ENCODE data around the gene OLFML3.

The OLFML3 gene

DNA sequence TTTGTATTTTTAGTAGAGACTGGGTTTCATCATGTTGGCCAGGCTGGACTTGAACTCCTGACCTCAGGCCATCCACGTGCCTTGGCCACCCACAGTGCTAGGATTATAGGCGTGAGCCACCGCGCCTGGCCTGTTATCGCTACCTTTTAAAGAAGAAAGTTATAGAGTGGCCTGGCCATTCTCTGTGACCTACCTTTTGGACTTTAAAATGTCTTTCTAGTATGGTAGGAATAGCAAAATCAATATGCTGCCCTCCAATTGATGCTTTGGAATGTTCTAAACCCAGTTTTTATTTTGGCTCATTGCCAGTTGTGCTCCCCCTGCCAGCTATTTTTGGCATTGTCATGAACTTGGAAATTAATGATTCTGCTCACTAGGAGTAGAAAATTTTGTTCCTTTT is 30.3 kb upstream of the OLFML3 start:
- no peak for DNase-seq (ENCODE audit: low read depth in 2 of 2)

DNA sequence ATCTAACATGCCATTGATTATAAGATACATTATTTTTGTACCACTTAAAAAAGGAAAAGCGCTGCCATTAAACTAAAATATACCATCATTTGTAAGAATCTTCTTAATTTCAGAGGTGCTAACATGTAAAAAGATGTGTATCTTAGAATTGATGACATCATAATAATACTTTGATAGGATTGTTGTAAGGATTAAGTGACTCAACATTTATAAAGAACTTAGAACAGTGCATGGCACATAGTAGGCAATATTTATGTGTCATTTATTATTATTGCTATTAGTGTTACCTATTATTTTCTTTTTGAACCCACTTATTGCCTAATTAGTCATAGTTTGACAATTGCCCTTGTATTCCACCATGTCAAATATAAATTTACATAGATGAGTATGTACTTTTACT is 28.4 kb upstream of the OLFML3 start:
- DNase-seq (ENCODE audit: low read depth in 2 of 2), result no peak

DNA sequence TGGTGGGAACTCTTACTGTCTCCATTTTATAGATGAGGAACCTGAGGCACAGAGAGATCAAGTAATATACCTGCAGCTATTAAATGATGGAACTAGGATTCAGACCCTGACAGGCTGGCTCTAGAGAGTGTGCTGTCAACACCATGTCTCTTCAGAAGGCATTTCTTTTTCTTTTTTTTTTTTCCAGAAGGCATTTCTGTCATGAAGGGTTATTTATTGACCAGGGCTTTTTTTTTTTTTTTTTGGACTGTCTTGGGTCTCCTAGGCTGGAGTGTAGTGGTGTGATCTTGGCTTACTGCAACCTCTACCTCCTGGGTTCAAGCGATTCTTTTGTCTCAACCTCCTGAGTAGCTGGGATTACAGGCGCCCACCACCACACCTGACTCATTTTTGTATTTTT is 27.6 kb upstream of the OLFML3 start:
- DNase-seq (ENCODE audit: low read depth in 2 of 2), result no peak

DNA sequence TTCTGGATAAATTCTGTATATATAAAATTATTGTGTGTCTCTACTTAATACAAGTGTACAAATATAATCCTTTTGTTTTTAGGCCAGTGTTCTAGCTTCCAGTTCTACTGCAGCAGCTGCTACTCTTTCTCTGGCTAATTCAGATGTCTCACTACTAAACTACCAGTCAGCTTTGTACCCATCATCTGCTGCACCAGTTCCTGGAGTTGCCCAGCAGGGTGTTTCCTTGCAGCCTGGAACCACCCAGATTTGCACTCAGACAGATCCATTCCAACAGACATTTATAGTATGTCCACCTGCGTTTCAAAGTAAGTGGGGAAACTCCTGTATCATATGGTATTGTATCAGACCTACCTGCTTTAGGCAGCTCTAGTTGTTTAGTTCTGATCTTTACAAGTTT is 21.3 kb upstream of the OLFML3 start:
- no peak for DNase-seq (ENCODE audit: low read depth in 2 of 2)

DNA sequence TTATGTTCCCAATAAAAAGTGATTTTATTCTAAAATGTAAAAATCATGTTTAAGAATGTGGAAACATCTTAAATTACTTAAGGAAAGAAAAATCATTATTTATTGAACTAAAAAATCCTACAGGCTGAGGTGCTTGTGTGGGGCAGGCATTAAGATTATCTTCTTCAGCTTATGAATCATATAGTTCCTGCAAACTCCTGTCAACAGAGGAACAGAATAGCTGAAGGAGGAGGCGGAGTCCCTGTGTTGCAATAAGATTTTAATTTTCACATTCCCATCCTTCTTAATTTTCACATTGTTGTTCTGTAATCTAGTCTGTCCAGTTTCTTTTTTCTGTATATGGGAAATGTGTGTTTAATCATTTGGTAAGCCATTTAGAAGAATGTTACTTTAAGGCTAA is 20.6 kb upstream of the OLFML3 start:
- no peak for DNase-seq (ENCODE audit: low read depth in 2 of 2)

DNA sequence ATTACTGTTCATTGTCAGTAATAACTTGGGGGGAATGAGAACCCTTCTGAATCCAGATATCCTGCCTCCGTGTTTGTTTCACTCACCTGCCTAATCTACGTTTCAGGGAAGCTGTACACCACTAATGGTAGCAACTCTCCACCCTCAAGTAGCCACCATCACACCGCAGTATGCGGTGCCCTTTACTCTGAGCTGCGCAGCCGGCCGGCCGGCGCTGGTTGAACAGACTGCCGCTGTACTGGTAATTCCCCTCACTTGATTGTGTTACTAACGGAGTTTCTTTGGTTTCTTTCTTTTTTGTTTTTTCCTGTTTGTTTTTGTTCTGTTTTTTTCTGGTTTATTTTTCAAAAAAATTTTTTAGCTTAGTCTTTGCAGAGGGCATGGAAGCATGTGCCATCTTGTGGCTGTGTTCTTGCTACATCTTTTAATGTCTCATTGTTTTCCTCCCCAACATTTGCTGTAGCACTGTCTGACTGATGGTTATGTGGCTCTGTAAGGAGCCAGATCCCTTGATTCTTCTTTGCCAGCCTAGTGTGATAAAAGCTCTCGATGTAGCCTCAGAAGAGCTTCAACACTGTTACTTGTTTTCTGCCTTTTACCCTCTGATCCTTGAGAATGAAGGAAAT is 15.9 kb upstream of the OLFML3 start:
- no peak for DNase-seq (ENCODE audit: low read depth in 2 of 2)

DNA sequence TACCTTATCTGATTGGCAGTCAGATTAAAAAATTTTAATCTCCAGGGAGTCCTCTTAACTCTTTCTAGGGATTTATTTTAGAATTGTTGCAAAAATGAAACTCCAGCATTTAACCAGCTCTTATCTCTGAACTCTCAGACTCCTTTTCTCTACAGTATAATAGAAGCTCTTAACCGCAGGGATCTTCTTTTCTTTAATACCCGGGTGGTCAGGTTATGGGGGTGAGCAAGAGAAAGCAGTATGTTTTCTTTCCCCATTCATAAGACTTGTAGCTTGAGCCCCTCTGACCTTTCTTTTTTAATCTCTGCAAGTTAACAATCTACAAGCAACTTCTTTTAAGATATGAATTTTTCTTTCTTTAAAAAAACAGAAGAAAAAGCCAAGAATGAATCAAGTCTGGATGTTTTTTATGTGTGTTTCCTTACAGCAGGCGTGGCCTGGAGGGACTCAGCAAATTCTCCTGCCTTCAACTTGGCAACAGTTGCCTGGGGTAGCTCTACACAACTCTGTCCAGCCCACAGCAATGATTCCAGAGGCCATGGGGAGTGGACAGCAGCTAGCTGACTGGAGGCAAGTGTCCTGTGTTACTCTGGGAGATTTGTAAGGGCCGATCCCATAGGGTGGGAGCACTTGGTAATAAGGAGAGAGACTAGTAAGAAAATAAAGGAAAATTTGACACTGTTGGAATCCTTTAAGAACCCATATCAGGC is 13.4 kb upstream of the OLFML3 start:
- no peak for DNase-seq (ENCODE audit: low read depth in 2 of 2)

DNA sequence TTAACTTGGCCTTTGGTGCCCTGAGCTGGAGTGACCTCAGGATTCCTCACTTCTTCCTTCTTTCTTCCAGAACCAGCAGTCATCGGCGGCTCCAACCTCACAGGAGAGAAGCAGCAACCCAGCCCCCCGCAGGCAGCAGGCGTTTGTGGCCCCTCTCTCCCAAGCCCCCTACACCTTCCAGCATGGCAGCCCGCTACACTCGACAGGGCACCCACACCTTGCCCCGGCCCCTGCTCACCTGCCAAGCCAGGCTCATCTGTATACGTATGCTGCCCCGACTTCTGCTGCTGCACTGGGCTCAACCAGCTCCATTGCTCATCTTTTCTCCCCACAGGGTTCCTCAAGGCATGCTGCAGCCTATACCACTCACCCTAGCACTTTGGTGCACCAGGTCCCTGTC is 6.3 kb upstream of the OLFML3 start:
- DNase-seq (ENCODE audit: low read depth in 2 of 2), result no peak

DNA sequence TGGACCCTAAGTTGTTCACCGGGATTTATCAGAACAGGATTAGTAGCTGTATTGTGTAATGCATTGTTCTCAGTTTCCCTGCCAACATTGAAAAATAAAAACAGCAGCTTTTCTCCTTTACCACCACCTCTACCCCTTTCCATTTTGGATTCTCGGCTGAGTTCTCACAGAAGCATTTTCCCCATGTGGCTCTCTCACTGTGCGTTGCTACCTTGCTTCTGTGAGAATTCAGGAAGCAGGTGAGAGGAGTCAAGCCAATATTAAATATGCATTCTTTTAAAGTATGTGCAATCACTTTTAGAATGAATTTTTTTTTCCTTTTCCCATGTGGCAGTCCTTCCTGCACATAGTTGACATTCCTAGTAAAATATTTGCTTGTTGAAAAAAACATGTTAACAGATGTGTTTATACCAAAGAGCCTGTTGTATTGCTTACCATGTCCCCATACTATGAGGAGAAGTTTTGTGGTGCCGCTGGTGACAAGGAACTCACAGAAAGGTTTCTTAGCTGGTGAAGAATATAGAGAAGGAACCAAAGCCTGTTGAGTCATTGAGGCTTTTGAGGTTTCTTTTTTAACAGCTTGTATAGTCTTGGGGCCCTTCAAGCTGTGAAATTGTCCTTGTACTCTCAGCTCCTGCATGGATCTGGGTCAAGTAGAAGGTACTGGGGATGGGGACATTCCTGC is 3.9 kb upstream of the OLFML3 start:
- DNase-seq (ENCODE audit: low read depth in 2 of 2), result no peak

DNA sequence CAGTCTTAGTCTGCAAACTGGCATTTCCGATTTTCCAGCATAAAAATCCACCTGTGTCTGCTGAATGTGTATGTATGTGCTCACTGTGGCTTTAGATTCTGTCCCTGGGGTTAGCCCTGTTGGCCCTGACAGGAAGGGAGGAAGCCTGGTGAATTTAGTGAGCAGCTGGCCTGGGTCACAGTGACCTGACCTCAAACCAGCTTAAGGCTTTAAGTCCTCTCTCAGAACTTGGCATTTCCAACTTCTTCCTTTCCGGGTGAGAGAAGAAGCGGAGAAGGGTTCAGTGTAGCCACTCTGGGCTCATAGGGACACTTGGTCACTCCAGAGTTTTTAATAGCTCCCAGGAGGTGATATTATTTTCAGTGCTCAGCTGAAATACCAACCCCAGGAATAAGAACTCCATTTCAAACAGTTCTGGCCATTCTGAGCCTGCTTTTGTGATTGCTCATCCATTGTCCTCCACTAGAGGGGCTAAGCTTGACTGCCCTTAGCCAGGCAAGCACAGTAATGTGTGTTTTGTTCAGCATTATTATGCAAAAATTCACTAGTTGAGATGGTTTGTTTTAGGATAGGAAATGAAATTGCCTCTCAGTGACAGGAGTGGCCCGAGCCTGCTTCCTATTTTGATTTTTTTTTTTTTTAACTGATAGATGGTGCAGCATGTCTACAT is 2.5 kb upstream of the OLFML3 start:
- no peak for DNase-seq (ENCODE audit: low read depth in 2 of 2)

DNA sequence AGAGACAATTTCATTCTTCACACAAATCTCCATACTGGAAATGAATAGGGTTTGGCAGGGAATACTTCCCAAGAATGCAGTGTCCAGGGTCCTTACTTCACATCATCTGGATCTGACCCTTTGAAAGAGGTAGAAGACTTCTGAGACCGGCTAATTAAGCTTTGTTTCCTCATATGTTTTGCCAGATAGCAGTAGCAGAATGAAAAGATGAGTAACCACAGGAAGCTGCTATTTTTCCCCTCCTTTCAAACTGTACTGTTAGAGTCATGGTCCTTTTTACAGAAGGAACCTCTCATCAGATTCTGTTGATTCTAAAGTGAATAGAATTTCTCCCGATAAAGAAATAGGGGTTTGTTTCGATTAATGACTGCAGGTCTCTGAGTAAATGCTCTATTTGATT is 1.4 kb upstream of the OLFML3 start:
- no peak for DNase-seq (ENCODE audit: low read depth in 2 of 2)

DNA sequence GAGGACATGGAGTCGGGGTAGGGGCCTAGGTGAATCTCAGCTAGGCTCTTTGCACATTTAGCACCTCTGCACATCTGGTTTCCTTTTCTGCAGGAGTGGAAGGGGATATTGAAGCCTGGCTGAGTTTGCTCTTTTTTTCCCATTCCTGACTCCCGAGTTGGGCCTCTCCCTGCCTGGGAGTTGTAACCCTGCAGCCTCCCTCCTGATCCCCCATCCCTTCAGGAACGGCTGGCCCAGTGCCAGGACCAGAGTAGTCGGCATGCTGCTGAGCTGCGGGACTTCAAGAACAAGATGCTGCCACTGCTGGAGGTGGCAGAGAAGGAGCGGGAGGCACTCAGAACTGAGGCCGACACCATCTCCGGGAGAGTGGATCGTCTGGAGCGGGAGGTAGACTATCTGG is 836 bp downstream of the OLFML3 start:
- DNase-seq (ENCODE audit: low read depth in 2 of 2), result no peak

DNA sequence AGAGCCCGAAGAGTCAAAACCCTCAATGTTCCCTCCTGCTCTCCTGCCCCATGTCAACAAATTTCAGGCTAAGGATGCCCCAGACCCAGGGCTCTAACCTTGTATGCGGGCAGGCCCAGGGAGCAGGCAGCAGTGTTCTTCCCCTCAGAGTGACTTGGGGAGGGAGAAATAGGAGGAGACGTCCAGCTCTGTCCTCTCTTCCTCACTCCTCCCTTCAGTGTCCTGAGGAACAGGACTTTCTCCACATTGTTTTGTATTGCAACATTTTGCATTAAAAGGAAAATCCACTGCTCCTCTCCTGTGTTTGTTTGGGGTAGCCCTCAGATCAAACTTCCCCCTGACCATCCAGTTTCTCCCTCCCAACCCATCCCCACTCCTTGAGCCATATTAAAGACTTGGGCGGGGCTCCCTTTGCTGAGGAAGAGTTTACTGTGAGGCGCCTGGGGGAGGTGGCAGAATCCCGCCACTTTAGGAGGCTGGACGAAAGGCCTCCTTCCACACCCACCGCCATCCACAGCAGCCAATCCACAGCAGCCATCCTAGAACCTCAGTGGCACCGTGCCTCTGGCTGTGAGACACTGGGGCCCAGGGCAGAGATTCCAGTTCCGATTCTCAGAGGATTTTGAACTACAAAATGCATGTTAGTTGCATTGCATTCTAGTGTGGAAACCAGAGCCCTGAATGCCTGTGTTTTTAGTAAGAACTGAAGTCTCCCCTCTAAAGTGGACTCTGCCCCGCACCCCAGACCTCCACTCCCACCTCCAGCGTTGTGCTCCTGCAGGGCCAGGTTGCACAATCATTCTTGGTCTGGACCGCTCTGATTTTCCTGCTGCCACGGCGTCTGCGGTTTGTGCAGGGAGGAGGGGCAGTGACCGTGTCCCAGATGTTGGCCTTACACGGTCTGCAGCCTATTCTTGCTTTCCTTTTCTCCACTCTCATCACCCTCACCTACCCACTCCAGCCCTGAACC is 3.0 kb downstream of the OLFML3 start:
- DNase-seq (ENCODE audit: low read depth in 2 of 2), result no peak

DNA sequence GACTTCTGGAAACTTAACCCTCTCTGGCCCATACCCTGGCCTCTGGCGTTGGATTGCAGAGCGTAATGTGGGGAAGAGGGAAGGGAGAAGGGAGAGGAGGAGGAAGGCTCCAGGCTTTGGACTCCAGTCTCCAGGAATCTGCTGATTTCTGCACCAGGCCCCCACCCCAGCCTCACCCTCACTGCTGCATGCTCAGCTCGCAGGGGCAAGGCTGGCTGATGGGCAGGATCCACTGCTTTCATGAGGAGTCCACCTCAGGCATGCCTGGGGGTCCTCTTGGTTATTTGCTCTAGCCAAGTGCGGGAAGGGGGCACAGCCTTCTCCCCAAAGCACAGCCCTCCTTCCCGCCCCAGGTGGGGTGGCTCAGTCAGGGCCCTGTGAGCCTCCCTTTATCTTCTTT is 3.7 kb downstream of the OLFML3 start:
- DNase-seq (ENCODE audit: low read depth in 2 of 2), result no peak

DNA sequence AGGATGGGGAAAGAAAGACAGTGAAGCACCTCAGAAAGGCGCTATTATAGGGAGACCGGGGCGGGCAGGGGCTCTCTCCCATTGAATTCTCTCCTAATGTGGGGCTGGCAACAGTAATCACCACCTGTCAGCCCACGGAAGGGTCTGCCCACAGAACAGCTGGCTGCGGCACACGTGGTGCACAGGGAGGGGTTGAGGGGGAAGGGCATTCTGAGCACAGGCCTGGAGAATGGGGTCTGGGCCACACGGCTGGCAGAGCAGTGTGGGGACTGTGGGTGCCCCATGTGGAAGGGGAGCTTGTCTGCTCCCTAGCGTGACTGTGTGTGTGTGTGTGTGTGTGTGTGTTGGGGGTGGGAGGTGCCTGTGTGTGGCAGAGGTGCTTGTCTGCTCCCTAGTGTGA is 4.1 kb downstream of the OLFML3 start:
- DNase-seq (ENCODE audit: low read depth in 2 of 2), result no peak

DNA sequence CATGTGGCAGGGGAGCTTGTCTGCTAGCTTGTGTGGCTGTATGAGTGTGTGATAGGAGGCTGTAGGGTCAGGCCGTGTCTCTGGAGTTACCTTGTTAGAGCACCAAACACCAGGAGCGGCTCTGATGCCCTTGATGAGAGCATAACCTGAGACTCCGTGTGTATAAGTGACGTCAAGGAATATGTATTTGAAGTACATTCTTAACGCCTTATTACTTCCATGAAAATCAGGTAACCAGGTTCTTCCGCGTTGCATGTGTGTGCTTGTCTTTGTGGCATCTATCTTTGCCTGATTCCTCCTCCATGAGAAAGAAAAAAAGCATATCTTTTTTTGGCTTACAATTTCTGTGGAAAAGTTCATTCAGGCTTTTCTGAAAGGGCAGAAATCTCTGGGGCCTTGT is 4.6 kb downstream of the OLFML3 start:
- DNase-seq (ENCODE audit: low read depth in 2 of 2), result no peak

DNA sequence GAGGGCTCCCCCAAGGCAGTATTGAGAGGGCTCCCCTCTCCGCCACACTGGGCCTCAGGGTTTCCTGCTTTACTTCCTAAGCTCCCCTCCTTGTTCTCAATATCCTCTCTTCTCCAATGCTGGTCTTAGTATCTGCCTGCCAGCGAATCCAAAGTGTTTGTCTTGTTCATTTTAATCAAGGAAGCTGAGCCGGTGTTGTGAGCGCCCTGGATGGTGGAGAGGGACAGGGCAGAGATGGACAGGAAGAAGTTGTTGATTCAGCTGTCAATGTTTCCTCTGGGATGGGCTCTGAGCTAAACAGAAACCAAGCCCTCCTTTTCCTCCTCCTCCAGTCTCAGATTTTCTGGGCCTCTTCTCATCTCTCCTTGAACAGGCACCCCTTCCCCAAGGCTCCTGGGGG is 5.4 kb downstream of the OLFML3 start:
- DNase-seq (ENCODE audit: low read depth in 2 of 2), result no peak

DNA sequence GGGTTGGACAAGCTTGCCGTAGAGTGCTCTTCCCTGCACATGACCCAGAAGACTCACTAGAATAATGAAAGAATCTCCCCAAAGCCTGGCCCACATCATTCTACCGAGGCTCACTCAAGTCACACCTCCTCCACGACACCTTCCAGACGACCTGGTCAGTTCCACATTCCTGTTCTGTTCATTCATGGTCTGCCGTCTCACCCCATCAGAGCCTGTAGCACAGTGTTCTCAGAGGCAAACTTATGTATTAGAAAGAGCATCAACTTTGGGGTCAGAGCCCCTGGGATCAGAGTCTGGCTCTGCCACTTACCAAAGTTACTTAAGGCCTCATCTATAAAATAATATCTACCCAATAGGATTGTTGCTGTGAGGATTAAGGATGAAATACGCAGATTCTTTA is 7.5 kb downstream of the OLFML3 start:
- no peak for DNase-seq (ENCODE audit: low read depth in 2 of 2)

DNA sequence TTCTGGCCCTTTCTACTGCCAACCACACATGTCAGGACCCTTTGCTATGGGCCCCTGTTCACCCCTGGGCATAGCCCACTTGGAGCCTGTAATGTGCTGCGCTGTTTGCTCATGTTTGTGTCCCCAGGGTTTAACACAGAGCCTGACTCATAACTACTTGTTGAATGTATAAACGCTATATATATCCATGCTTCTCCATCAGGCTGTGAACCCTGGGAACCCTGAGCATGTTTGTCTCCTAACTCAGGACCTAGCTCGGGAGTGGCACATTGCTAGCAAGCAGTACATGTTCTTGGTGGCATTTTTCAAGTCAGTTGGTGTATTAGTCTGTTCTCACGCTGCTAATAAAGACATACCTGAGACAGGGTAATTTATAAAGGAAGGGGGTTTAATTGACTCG is 8.0 kb downstream of the OLFML3 start:
- DNase-seq (ENCODE audit: low read depth in 2 of 2), result no peak

DNA sequence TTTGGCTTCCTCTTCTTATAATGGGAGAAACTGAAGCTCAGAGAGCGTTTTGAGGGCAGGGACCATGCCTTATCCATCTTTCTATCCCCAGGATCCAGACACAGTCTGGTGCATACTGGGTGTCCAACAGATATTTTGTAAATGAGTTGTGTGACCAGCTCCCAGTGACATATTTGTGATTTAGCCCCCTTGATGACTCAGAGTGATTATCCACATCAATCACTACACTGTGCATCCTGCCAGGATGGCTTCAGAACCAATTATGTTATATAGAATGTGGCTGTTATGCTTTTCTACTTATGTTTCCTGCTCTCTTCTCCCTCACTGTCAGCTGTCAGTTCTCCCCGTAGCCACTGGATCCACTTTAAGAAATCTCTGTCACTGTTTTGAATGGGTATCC is 11.3 kb downstream of the OLFML3 start:
- no peak for DNase-seq (ENCODE audit: low read depth in 2 of 2)

DNA sequence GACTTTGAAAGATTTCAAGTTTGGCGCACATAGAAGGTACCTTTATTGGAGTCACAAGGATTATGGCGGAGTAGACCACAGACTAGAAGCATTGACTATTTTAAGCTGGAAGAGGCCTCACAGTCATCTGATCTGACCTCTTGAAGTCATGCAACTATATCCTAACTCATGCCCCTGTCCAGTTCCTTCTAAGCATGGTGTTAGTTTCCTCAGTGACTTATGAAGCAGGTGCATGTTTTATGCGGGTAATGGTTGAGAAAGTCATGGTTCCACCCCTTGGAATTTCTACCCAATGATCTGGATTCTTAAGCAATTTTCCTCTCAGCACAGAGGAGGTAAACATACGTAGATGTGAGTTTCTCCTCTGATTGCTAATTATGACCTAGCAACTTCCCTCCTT is 11.7 kb downstream of the OLFML3 start:
- DNase-seq (ENCODE audit: low read depth in 2 of 2), result no peak
